Dedifferentiated amniotic fluid mesenchymal stem cell (primary cell): ENCODE data around the gene NPBWR2.
"Not testable (repeated sequence)": the region's sequence is repeated elsewhere in the genome, so short reads cannot be mapped to it uniquely, and the experiment has no call there.

Experiments used
- DNase-seq: peaks from one replicate; pipeline ENCODE4 v3.0.0-alpha.2; 2016; ENCODE audit errors: extremely low spot score

The NPBWR2 gene

DNA sequence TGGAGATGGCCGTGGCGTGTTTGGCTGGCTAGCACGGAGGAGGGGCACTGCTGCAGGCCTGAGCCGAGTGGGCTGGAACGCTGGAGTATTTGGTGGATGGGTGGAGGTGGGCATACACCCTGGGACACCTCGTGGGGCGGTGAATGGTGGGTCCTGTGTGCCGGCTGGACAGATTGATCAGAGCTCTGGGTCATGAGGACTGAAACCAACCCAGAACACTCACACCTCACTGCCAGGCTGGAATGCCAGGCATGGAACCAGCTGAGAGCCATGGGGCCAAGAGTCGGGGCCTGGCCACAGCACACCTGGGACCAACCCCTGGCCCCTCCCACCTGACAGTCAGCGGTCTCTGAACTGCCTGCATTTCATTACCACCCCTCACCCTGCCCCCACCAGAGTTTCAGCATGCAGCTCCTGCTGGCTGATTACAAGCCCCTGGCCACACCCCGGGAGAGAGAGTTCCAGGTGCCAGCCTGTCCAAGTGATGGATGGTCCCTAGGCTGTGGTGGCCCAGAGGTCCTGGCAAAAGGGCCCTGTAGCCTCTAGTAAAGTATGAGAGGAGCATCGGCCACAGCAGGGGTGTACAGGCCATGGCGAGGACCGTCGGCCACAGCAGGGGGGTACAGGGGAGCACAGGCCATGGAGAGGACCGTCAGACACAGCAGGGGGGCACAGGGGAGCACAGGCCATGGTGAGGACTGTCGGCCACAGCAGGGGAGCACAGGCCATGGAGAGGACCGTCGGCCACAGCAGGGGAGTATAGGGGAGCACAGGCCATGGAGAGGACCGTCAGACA lies 3.3 kb downstream of the NPBWR2 start:
- DNase-seq: no peak

DNA sequence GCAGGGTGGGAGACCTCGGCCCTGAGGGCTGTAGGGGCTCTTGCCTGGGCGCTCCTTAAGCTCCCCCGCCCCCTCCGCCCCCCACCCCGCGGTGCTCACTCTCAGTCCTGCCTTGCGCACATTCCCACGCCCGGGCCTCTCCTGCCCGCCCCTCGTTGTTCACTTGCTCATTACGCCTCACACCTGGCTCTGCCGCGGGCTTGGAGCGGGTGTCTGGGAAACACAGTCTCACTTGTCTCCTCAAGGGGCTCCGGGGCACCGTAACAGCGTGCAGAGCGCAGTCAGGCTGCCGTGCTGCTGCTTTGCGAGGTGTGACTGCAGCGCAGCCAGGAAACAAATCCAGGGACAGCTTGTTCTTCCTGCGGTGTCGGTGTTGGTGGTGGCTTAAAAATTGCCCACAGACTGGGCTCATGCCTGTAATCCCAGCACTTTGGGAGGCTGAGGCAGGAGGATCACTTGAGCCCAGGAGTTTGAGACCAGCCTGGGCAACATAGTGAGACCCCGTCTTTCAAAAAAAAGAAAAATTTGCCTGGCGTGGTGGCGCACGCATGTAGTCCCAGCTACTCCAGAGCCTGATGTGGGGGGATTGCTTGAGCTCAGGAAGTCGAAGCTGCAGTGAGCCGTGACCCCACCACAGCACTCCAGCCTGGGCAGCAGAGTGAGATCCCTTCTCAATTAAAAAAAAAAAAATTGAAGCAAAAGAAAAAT lies 4.6 kb downstream of the NPBWR2 start:
- DNase-seq: no peak

DNA sequence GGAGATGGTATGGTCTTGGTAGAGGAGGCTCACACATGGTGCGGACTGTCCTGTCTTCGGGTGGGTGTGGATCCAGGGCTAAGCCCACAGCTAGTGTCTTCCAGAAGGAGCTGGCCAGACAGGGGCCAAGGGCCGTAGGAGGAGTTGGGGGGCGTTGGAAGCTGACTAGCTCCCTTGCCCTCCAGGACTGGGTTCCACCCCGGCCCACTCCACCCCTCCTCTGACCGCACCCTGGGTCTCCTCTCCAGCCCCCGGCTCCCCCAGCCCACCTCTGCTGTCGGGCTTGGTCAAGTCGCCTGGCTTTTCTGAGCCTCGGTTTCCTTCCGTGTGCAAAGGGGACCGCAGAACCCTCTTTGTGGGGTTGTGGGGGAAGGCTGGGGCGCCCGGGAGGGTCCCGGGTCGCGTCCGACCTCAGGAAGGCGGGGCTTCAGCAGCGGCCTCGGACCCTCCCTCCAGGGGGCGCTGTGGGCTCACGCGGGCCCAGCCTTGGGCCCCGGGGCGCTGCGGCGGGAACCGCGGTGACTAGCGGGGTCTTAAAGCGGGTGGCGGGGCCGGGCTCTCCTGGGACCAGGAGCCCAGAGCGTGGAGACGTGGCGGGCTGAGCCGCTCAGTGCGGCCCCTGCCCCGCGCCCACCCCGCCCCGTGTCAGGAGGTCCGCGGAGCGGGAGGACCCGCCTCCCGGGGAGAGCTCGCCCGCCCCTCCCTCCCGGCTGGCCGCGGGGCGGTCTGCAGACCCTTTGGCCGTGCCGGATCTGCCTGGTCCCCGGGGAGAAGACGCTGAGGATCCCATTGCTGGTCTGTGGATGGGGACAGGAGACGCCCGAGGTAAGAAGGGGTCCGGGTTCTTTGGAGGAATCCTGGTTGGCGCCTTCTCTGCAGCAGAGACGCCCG lies 5.4 kb downstream of the NPBWR2 start:
- no peak for DNase-seq

DNA sequence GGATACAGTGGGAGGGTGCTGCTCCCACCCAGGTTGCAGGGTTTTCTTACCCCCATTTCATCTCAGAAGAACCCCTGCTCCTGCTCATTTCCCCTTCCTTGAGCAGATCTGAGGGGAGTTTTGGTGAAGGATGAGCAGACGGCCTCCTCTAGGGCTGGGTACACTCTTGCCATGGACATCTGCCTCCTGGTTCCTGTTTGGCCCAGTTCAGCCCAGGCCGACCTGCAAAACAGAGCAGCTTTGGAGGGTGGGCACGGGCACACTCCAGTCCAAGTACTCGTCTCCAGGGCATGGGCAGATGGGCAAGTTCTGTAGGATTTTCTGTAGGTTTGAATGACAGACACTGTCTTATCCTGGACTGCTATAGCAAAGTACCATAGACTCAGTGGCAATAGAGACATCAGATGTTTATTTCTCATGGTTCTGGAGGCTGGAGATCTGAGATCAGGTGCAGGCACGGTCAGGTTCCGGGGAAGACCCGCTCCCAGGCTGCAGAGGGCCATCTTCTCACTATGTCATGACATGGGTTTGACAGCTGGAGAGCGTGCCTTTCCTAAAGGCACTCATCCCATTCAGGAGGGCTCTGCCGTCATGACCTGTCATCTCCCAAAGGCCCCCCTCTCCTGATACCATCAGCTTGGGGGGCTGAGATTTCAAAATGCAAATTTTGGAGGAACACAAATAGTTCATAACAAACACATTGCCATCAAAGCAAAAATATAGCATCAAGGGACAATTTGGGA lies 6.2 kb downstream of the NPBWR2 start:
- DNase-seq: no peak

DNA sequence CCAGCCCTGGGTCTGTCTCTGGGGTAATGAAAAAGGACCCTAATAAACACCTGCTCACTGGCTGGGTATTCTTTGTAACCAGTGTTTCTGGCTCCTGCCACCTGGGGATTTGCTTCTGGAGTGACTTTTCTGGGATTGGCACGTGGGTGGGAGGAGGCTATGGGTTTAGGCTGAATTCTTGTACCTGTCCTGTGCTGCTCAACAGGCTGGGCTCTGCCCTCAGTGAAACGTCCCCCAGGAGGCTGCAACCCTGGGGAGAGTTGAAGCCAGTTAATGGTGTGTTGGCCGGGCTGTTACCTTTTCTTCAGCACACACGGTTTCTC lies 6.8 kb downstream of the NPBWR2 start:
- DNase-seq: no peak

- no peak for DNase-seq
Observed at GRCh38 chr20:64099880-64100565, 7.3 kb downstream of the NPBWR2 start.

DNA sequence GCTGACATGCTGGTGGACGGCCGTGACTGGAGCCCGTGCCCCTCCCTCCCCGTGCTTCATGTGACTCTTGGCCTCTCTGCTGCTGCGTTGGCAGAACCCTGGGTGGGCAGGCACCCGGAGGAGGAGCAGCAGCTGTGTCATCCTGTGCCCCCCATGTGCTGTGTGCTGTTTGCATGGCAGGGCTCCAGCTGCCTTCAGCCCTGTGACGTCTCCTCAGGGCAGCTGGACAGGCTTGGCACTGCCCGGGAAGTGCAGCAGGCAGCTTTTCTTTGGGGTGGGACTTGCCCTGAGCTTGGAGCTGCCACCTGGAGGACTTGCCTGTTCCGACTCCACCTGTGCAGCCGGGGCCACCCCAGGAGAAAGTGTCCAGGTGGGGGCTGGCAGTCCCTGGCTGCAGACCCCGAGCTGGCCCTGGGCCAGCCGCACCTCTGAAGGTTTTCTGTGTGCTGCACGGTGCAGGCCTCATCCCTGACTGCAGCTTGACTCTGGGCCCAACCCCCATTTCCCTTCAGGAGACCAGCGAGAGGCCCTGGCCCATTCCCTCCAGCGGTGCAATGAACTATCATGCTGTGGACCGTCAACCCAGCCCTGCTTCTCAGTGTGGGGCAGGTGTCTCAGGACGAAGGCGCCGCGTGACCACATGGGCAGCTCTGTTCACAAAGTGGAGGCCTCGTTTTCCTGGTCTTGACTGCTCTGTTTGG lies 8.1 kb downstream of the NPBWR2 start:
- no peak for DNase-seq

- DNase-seq: no peak
Observed at GRCh38 chr20:64098471-64099013, 8.8 kb downstream of the NPBWR2 start.

- DNase-seq: no peak
Observed at GRCh38 chr20:64096535-64096934, 10.8 kb downstream of the NPBWR2 start.

- no peak for DNase-seq
Observed at GRCh38 chr20:64095927-64096326, 11.4 kb downstream of the NPBWR2 start.

GRCh38 chr20:64095455-64095854 lies 11.9 kb downstream of the NPBWR2 start:
- no peak for DNase-seq

DNA sequence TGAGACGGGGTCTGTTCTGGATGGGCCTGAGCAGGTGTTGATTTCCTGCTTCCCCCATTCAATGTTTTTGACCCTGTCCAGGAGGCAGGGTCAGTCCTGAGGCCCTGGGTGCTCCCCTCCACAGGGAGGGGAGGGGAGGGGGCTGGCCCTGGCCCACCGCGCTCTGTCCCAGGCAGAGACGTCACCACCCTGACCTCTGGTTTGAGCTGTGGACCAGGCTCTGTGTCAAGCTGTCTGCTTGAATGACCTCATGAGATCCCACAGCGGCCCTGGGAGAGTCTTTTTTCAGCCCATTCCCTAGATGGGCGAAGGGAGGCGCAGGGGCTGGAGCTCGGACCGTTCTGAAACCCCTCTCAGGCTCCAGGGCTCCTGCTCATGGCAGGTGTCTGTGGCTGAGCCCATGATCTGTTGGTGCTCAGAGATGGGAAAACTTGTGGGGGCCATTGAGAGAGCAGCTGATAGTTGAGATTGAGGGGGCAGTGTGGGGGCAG lies 14.3 kb downstream of the NPBWR2 start:
- no peak for DNase-seq

DNA sequence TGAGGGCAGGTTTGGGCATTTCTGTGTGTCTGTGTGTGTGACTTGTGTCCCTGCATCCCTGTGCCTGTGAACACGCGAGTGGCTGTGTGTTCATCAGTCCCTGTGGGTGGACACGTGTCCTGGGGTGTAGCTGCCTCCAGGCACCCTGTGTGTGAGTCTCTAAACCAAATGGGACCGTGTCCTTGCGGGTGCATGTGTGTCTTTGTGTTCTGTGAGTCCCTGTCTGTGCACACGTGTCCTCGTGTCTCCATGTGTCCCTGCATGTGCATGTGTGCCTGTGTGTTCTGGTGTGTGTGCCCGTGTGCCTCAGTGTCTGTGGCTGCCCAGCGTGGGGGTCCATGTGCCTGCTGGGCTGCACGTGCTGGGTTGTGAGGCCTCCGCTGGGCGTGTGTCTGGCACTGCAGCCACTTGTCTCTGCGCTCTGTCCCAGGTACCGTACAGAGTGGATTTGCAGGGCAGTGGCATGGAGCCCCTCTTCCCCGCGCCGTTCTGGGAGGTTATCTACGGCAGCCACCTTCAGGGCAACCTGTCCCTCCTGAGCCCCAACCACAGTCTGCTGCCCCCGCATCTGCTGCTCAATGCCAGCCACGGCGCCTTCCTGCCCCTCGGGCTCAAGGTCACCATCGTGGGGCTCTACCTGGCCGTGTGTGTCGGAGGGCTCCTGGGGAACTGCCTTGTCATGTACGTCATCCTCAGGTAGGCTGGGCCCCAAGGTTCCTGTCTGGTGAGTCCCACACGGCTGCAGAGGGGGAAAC lies 14.9 kb downstream of the NPBWR2 start:
- no peak for DNase-seq

GRCh38 chr20:64091770-64092169 lies 15.6 kb downstream of the NPBWR2 start:
- no peak for DNase-seq

GRCh38 chr20:64091340-64091739 lies 16.0 kb downstream of the NPBWR2 start:
- no peak for DNase-seq

DNA sequence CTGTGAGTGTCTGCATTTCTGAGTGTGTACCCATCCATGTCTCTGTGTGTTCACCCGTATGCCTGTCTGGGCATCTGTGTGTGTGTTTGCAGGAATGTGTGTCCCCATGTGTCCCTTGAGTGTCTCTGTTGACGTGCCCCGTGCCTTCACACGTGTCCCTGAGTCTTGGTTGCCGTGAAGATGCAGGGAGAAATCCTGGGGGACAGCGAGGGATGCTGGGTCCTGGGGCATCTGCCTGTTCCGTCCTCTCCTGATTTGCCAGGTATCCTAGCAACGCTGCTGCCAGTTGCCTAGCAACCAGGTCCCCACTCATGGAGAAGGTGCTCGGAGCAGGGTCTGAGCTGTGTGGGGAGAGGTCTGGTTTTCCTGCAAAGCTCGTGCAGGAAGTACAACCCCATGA lies 17.2 kb downstream of the NPBWR2 start:
- no peak for DNase-seq

DNA sequence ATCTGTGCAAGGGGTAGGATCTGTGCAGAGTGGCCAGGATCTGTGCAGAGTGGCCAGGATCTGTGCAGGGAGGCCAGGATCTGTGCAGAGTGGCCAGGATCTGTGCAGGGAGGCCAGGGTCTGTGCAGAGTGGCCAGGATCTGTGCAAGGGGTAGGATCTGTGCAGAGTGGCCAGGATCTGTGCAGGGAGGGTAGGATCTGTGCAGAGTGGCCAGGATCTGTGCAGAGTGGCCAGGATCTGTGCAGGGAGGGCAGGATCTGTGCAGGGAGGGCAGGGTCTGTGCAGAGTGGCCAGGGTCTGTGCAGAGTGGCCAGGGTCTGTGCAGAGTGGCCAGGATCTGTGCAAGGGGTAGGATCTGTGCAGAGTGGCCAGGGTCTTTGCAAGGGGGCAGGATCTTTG lies 18.8 kb downstream of the NPBWR2 start:
- DNase-seq: not testable (repeated sequence)

DNA sequence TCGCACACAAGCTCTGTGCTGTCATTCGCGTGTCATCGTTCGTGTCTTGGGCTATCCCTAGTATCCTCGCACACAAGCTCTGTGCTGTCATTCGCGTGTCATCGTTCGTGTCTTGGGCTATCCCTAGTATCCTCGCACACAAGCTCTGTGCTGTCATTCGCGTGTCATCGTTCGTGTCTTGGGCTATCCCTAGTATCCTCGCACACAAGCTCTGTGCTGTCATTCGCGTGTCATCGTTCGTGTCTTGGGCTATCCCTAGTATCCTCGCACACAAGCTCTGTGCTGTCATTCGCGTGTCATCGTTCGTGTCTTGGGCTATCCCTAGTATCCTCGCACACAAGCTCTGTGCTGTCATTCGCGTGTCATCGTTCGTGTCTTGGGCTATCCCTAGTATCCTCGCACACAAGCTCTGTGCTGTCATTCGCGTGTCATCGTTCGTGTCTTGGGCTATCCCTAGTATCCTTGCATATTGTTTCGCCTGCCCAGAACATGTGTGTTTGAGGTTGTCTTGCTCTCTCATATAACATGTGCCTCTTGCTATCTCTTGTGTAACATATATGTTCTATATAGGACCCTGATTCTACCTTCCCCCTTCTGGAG lies 20.0 kb downstream of the NPBWR2 start:
- not testable (repeated sequence) for DNase-seq

GRCh38 chr20:64086801-64087200 lies 20.6 kb downstream of the NPBWR2 start:
- no peak for DNase-seq
